ENCODE results near the gene STX12.
"Not testable (repeated sequence)": the region's sequence is repeated elsewhere in the genome, so short reads cannot be mapped to it uniquely, and the experiment has no call there.

Gene STX12

DNA sequence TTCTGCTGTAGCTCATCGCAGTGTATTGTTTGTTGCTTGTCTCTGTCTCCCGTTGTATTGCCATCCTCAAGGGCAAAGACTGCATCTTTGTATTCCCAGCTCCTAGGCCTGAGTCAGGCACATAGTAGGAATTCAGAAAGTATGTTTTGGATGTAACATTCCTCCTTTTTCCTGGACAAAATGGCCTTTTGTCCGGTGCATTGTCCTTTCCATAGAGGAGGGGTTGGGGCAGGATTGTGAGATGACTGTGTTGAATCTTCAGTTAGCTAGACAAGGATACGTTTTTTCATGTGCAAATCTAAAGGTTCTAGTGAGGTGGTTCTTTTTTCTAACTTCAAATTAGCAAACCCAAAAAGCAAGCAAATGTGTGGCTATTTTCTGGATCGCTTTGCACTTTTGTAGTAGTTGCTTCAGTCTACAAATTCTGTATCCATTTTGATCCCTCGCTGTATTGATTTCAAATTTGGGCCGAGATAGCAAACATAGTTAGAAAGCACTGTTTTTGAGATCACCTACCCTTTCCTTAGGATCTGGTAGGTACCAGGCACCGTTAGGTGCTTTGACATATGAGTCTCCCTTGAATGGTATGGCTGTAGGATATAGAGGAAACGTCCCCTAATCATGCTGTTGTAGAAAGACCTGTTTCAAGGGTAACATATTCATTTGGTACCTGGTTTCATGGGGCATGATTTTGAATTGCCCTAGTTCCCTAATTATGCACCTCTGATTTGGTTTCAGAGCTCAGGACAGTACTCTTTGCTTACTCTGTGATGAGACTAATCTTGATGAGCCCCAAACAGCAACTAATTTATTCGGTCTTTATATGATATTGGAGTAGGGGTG, 58.8 kb downstream of the STX12 start:
- no peak for DNase-seq

DNA sequence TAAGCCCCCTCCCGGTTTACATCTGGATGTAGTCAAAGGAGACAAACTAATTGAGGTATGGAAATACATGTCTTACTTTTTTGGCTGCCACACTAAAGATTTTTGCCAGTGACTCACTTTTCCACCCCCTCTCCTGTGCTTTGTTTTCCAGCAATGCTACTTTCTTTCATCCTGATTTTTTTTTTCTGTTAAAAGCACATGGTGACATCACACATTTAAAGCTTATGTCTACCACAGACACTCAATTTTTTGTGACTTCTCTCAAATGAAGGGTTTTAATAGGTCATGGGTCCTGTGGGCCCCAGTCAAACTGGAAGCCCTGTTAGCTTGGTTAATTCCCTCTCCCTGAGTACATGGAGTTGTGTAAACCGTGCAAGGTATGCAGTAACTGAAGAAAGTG, 59.7 kb downstream of the STX12 start:
- DNase-seq, result no peak

DNA sequence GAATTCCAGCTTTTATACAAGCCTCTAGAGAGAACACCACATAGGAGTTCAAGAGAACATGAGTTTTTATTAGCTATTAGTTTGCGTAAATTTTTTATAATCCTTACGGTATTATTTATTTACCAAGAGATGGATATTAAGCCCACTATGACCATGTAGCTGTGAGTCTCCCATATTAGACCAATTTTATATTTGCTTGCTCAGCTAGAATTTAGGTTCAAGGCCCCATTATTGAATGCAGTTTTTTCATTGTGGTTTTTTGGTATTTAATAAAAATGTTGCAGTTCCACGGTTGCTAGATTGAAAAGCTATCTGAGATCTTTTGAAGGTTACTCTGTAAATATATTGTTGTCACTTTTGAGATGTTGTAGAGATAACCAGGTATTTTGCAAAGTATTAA, 60.5 kb downstream of the STX12 start:
- no peak for DNase-seq

DNA sequence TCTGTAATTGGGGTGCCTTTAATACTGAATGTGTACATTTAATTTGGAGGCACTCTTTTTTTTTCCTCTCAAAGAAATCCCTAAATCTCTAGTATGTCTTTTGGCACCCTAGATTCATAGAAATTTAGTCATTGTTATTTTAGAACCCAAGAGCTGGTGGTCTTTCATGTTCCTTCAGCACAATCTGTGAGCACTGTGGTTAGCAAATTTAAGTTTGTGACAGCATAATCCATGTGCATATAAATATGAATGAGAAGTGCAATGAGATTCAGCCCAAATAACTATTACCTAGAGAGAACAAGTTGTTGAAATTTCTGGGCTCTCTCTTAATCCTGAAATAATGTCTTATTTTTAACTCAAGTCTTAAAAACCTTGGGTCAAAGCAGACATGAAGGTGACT, 62.0 kb downstream of the STX12 start:
- DNase-seq, result no peak

DNA sequence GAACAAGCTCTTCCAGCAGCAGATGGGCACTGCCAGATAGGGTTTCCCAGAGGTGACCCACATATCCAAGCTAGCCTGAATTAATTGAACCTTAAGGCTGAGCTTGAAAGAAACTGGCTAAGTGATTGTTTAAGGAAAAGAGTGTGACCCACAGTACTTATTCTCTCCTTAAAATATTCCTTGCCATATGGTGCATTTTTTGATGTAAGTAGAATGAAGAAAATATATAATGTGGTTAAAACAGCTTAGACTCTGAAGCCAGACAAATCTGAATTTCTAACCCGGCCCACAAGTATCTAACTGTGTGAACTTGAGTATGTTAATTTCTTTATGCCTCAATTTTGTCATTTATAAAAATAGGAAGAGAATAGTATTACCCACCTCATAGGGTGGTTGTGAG, 62.5 kb downstream of the STX12 start:
- no peak for DNase-seq

GRCh38 chr1:27849951-27850350, 76.9 kb downstream of the STX12 start:
- DNase-seq, result no peak

- DNase-seq, result no peak
Measured at GRCh38 chr1:27855085-27855484, 82.1 kb downstream of the STX12 start.

- no peak for DNase-seq
Measured at GRCh38 chr1:27856561-27857343, 83.7 kb downstream of the STX12 start.

DNA sequence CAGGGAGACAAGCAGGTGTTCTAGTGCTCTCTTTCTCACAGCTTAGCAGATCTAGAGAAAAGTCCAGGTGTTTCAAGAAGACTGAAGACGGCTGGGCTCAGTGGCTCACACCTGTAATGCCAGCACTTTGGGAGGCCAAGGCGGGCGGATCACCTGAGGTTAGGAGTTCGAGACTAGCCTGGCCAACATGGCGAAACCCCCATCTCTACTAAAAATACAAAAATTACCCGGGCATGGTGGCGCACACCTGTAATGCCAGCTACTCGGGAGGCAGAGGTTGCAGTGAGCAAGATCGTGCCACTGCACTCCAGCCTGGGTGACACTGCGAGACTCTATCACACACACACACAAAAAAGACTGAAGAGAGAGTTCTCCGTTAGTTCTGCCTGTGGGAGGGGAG, 84.5 kb downstream of the STX12 start:
- DNase-seq, result not testable (repeated sequence)

GRCh38 chr1:27858072-27858948, 85.3 kb downstream of the STX12 start:
- DNase-seq, result peak; percentile 68 to 96

DNA sequence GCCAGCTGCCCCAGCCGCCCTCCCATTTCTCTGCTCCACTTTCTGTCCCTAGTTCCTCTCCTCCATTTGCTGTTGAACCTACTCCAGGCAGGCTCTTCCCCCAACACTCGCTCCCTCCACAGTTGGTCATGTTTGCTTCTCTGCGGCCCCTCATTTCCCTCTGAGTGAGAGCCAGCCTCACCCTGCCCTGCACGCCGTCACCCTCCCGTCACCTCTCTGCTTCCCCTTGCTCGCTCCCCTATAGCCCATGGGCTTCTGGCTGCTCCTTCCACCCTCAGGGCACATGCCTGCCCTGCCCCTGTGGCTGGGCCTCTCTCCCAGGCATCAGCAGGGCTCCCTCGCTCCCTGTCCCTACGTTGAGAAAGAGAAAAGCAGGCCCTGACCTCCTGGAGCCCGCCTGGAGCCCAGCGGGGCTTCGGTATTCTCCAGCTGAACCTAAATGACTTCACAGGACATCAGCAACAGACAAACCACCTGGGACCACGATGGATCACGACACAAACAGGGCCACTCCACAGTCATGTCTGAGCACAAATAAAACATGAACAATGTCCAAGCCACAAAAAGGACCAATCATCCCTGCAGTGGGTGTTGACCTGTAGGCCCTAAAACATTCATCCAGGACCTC, 86.0 kb downstream of the STX12 start:
- DNase-seq, result no peak

DNA sequence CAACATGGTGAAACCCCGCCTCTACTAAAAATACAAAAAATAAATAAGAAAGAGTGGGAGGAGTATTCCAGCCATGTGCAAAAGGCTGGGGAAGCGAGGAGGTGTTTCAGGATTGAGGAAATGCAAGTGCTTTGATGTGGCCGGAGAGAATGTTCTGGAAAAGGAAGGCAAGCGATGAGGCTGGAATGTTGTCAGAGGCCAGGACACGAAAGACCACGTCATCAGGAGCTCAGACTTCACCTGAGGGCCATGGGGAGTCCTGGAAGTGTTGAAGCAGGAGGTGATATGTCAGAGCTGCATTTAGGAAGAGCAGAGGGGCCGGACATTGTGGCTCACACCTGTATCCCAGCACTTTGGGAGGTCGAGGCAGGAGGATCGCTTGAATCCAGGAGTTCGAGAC, 88.4 kb downstream of the STX12 start:
- DNase-seq, result no peak

DNA sequence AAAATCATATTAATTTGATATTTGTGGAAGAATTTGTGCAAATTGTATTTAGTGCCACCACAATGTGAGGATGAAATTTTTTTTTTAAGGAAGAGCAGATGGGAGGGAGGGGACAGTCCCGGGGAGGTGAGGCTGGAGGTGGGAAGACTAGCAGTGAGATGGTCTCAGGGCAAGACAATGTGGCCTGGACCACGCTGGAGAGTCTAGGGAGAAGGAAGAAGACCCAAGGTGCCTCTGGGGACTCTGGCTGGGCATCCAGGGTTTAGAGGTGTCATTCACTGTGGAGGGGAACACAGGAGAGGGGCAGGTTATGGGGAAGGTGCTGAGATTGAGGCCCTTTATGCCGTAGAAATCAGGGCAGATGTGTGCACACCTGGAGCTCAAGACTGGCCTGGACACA, 89.0 kb downstream of the STX12 start:
- DNase-seq, result no peak

DNA sequence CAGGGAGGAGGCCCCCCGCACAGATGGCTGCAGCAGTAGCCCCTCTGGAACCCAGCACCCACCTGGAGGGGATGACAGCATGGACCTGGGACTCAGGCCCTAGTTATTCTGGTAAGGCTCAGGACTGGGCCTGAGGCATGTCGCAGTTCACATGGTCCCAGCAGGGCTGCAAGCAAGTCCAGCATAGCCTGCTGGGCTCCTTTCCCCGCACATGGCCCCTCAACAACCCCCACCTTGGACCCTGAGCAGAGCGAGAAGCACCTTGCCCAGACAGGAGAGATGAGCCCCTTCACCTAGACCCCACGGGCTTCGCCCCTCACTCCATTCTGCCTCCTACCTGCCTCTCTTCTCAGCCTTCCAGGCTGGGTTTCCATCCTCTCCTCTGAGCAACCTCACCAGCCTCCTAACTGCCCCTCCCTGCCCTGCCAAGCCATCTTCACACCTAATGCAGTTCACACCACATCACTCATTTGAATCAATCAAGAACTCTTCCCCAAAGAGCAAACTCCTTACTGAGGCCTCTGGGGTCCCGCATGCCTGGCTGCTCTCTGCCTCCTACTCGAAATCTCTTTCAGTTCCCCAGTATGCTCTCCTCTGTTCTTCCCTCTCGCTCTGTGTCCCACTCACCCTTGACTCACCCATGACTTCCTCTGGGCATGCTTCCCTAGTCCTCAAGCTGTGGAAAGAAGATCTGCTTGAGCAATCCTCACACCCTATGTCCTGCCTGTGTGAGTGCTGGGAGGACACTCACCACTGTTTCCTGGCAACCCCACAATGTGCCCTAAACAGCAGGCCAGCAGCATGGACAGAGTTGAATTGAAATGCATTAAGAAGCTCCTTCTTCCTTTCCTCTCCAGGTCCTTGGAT, 89.9 kb downstream of the STX12 start:
- peak; percentile 94 to 100 for DNase-seq

DNA sequence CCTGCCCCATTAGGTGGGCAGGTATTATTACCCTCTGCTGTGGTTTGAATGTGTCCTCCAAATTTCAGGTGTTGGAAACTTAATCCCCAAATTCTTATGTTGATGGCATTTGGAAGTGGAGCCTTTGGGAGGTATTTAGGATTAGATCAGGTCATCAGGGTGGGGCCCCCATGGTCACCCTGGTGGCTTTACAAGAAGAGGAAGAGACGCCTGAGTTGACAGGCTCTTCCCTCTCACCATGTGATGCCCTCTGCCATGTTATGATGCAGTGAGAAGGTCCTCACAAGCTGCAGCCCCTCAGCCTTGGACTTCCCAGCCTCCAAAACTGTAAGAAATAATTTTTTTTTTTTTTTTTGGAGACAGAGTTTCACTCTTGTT, 90.5 kb downstream of the STX12 start:
- DNase-seq, result peak; percentile 66 to 80

DNA sequence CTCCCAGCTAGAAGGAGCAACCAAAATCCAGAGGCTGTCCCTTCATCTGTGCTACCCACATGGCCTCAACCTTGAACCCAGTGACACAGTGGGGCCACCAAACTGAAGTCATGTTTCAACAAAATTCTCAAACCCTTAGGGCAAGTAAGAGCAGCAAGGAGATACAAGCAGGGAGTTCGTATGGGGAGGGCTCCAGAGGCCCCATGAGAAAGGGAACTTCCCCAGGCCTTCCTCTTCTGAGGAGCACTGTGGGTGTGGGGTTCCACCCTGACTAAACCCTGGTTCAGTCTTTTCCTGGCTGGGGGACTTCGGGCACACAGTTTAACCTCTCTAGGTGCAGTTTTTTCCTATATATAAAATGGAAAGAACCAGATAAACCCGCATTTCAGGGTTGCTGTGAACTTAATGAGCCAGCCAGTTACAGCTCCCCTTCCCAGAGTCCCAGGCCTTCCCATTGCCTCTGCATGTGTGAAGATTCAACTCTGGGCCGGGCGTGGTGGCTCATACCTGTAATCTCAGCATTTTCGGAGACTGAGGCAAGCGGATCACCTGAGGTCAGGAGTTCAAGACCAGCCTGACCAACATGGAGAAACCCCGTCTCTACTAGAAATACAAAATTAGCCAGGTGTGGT, 91.4 kb downstream of the STX12 start:
- peak; percentile 88 to 96 for DNase-seq

- peak; percentile 86 to 91 for DNase-seq
Measured at GRCh38 chr1:27865821-27866220, 92.8 kb downstream of the STX12 start.

GRCh38 chr1:27868556-27868931, 95.5 kb downstream of the STX12 start:
- no peak for DNase-seq

GRCh38 chr1:27868932-27869718, 96.1 kb downstream of the STX12 start:
- peak in 1 of 2 donors; percentile 66 for DNase-seq

DNA sequence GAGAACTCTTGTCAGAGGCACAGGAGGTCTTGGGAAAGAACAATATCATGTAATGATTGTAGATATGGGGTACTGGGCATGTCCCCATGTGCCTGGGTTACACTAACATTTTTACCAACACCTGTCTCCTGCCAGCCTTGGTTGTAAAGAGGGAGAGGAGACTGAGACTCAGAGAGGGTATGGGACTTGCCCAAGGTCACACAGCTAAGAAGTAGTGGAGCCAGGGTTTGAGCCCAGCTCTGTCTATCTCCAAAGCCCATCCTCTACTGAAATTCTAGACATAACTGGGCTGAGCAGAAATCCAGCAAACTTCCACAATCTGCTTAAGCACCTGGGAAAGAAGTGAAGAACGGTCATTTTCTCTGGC, 96.7 kb downstream of the STX12 start:
- no peak for DNase-seq

DNA sequence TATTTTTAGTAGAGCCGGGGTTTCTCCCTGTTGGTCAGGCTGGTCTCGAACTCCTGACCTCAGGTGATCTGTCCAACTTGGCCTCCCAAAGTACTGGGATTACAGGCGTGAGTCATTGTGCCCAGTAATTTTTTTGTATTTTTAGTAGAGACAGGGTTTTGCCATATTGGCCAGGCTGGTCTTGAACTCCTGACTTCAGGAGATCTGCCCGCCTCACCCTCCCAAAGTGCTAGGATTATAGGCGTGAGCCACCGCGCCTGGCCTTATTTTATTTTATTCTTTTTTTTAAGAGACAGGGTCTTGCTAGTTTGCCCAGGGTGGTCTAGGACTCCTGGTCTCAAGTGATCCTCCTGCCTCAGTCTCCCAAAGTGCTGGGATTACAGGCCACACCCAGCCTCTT, 98.1 kb downstream of the STX12 start:
- DNase-seq, result not testable (repeated sequence)
